ENCODE measurements around the gene GJA4. TPM values are rescaled to one million over a fixed set of nuclear protein-coding genes. Genes with fewer than 3 reads are reported as not detected.
"Not testable (repeated sequence)": the region's sequence is repeated elsewhere in the genome, so short reads cannot be mapped to it uniquely, and the experiment has no call there.

Gene GJA4
- polyA plus RNA-seq, 1 donor: 35.0 TPM

- DNase-seq (ENCODE audit: low read depth): no peak
Measured at GRCh38 chr1:34770891-34771504, 21.8 kb upstream of the GJA4 start.

GRCh38 chr1:34771573-34772371 lies 21.0 kb upstream of the GJA4 start:
- no peak for DNase-seq (ENCODE audit: low read depth)

GRCh38 chr1:34773114-34773513 lies 19.7 kb upstream of the GJA4 start:
- DNase-seq (ENCODE audit: low read depth): not testable (repeated sequence)

GRCh38 chr1:34774957-34775356 lies 17.8 kb upstream of the GJA4 start:
- DNase-seq (ENCODE audit: low read depth): no peak

- DNase-seq (ENCODE audit: low read depth): no peak
Measured at GRCh38 chr1:34776911-34777310, 15.9 kb upstream of the GJA4 start.

GRCh38 chr1:34777519-34778321 lies 15.1 kb upstream of the GJA4 start:
- DNase-seq (ENCODE audit: low read depth): no peak

- DNase-seq (ENCODE audit: low read depth): no peak
Measured at GRCh38 chr1:34778381-34778780, 14.4 kb upstream of the GJA4 start.

GRCh38 chr1:34779005-34779404 lies 13.8 kb upstream of the GJA4 start:
- DNase-seq (ENCODE audit: low read depth): no peak

- no peak for DNase-seq (ENCODE audit: low read depth)
Measured at GRCh38 chr1:34779526-34779925, 13.3 kb upstream of the GJA4 start.

GRCh38 chr1:34779962-34780361 lies 12.8 kb upstream of the GJA4 start:
- DNase-seq (ENCODE audit: low read depth): no peak

- DNase-seq (ENCODE audit: low read depth): no peak
Measured at GRCh38 chr1:34780528-34780927, 12.3 kb upstream of the GJA4 start.

- no peak for DNase-seq (ENCODE audit: low read depth)
Measured at GRCh38 chr1:34781071-34781843, 11.5 kb upstream of the GJA4 start, which contains the start of gene GJB3. Gene GJB3, plus strand, starts transcription at chr1:34781214. Its CDS starts 3,549 bp downstream, at chr1:34784763.

GRCh38 chr1:34781844-34782391 lies 10.9 kb upstream of the GJA4 start:
- DNase-seq (ENCODE audit: low read depth): no peak

- no peak for DNase-seq (ENCODE audit: low read depth)
Measured at GRCh38 chr1:34784751-34785221, 8.0 kb upstream of the GJA4 start.

- DNase-seq (ENCODE audit: low read depth): no peak
Measured at GRCh38 chr1:34785231-34785874, 7.4 kb upstream of the GJA4 start.

- DNase-seq (ENCODE audit: low read depth): no peak
Measured at GRCh38 chr1:34785875-34786470, 6.8 kb upstream of the GJA4 start.

GRCh38 chr1:34786521-34787325 lies 6.1 kb upstream of the GJA4 start:
- peak; percentile 25 for DNase-seq (ENCODE audit: low read depth)

- DNase-seq (ENCODE audit: low read depth): no peak
Measured at GRCh38 chr1:34787461-34788420, 5.1 kb upstream of the GJA4 start.
